Nephron (organoid): Measurements from ENCODE around the gene PTPRN2.
"Not testable (repeated sequence)": the region's sequence is repeated elsewhere in the genome, so short reads cannot be mapped to it uniquely, and the experiment has no call there.

Source experiments
- H3K27ac Mint-ChIP-seq, 3 experiments: 2 replicates each; pipeline ENCODE4 v1.8.0; 2020; ENCODE audit warnings: mixed read lengths in 3 of 3, mild to moderate bottlenecking in 2 of 3, moderate library complexity in 1 of 3
- H3K27me3 Mint-ChIP-seq: 2 replicates; pipeline ENCODE4 v1.8.0; 2021; ENCODE audit warnings: low read depth, mild to moderate bottlenecking, moderate library complexity, mixed read lengths
- H3K36me3 Mint-ChIP-seq: 2 replicates; pipeline ENCODE4 v1.8.0; 2020; ENCODE audit warnings: low read depth, mixed read lengths
- H3K4me1 Mint-ChIP-seq: 2 replicates; pipeline ENCODE4 v1.8.0; 2020; ENCODE audit warnings: mixed read lengths
- H3K4me3 Mint-ChIP-seq, 3 experiments: 2 replicates each; pipeline ENCODE4 v1.8.0; 2020; ENCODE audit warnings: mild to moderate bottlenecking in 3 of 3, mixed read lengths in 3 of 3, moderate library complexity in 2 of 3
- H3K9me3 Mint-ChIP-seq: 2 replicates; pipeline ENCODE4 v1.8.0; 2020; ENCODE audit warnings: mixed read lengths
- TF ChIP-seq, protein P1 (sequence below), 3 experiments: fragments of 200-600 bp; sonication (generic); IDR thresholded peaks; one replicate each; pipeline ENCODE4 v1.5.0; 2021; ENCODE audit warnings: antibody characterized with exemption in 3 of 3; ENCODE audit not compliant: unreplicated experiment in 3 of 3

PTPRN2 gene

GRCh38 chr7:157704365-157704764 is 883.3 kb downstream of the PTPRN2 start:
- no peak overlapping the region for H3K27ac Mint-ChIP-seq
- no peaks in the 10 kb centered on the region for H3K4me1 Mint-ChIP-seq
- TF ChIP-seq, protein P1, sequence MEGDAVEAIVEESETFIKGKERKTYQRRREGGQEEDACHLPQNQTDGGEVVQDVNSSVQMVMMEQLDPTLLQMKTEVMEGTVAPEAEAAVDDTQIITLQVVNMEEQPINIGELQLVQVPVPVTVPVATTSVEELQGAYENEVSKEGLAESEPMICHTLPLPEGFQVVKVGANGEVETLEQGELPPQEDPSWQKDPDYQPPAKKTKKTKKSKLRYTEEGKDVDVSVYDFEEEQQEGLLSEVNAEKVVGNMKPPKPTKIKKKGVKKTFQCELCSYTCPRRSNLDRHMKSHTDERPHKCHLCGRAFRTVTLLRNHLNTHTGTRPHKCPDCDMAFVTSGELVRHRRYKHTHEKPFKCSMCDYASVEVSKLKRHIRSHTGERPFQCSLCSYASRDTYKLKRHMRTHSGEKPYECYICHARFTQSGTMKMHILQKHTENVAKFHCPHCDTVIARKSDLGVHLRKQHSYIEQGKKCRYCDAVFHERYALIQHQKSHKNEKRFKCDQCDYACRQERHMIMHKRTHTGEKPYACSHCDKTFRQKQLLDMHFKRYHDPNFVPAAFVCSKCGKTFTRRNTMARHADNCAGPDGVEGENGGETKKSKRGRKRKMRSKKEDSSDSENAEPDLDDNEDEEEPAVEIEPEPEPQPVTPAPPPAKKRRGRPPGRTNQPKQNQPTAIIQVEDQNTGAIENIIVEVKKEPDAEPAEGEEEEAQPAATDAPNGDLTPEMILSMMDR (IDR thresholded peaks at IDR 0.05; ENCODE audit: unreplicated experiment in 3 of 3) = no peak
- H3K36me3 Mint-ChIP-seq = no peaks in the 10 kb centered on the region
- H3K27me3 Mint-ChIP-seq = peaks cover 90% of the 10 kb centered on the region
- H3K9me3 Mint-ChIP-seq = no peaks in the 10 kb centered on the region
- H3K4me3 Mint-ChIP-seq = no peak overlapping the region

DNA sequence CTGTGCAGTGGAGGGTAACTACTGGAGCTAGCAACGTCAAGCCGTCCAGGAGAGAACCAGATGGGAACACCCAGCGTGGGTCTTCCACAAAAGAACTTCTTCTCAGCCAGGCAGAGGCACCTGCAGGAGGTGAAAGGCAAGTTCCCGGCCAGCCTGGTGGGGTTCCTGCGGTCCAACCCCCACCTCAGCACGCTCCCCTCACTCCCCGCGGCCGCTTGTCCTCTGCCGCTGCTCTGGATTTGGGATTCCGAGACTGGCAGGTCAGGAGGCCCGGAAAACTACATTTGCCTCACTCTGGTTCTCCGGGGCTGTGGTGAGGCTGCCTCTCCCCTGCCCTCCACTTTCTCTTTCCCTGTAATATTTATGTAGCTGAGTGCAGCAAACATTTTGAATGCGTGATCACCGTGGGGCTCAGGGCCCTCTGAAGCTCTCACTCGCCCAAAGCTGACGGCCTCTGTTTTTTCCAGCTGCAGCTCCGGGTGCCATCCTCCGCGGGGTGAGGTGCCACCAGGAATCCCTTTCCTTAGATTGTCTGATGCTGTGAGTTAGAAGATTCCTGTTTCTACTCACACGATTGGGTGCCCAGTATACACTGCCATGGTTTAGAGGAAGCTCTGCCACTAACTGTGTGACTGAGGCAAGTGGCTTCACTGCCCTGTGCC is 884.0 kb downstream of the PTPRN2 start:
- H3K36me3 Mint-ChIP-seq = no peaks in the 10 kb centered on the region
- H3K4me3 Mint-ChIP-seq = no peak overlapping the region
- peaks cover 90% of the 10 kb centered on the region for H3K27me3 Mint-ChIP-seq
- H3K27ac Mint-ChIP-seq = no peak overlapping the region
- H3K9me3 Mint-ChIP-seq = no peaks in the 10 kb centered on the region
- H3K4me1 Mint-ChIP-seq = no peaks in the 10 kb centered on the region
- TF ChIP-seq, protein P1 (IDR thresholded peaks at IDR 0.05; ENCODE audit: unreplicated experiment in 3 of 3) = no peak

DNA sequence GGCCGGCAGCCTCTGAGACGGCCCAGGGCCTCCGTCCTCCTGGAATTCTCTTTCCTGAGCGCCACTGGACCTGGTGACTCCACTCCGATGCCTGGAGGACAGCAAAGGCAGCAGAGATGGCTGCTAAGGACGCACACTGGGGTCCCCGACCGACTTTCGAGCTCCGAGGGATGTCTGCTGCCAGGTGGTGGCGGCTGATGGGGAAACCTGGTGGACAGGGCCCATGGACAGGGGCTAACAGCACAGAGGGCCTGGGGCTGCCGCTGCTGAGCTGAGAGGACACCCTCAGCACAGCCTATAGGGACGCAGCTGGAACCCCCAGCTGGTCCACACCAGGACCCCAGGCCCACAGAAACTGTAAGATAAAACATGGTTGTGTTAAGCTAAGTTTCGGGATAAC is 884.5 kb downstream of the PTPRN2 start:
- H3K27ac Mint-ChIP-seq = no peak overlapping the region
- peaks cover 85% of the 10 kb centered on the region for H3K27me3 Mint-ChIP-seq
- TF ChIP-seq, protein P1 (IDR thresholded peaks at IDR 0.05; ENCODE audit: unreplicated experiment in 3 of 3) = no peak
- no peaks in the 10 kb centered on the region for H3K9me3 Mint-ChIP-seq
- no peaks in the 10 kb centered on the region for H3K4me1 Mint-ChIP-seq
- H3K4me3 Mint-ChIP-seq = no peak overlapping the region
- no peaks in the 10 kb centered on the region for H3K36me3 Mint-ChIP-seq

DNA sequence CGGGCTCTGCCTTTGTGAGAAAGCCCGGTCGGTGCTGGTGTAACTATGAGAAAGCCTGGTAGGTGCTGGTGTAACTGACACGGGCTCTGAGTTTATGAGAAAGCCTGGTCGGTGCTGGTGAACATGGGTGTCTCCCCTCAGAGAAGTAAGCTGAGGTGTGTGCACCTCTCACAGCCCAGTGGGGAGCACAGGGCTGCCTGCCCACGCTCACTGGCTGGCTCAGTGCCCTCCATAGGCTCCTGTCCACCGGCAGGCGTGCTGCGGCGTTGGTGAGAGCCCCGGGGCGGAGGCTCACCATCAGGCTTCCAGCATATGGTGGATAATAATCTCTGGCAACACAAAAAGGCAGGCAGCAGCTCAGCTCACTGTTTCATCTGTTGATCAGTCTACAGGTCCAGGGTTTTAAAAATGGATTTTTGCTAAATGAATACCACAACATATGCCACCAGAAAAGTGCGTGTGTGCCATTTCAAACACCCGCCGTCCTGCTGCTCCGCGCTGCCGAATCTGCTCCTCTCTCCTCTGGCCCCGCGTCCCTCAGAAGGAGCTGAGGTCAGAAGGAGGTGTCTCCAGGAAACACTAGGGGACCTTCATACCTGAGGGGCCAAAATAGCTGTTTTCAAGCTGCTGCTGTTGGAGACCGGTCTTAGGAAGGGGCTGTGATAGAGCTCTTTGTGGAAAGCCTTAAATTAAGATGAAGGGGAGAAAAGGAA is 885.2 kb downstream of the PTPRN2 start:
- Mint-ChIP-seq H3K4me3 (no peak overlapping the region), H3K27ac (no peak overlapping the region)

GRCh38 chr7:157701395-157702180 is 886.0 kb downstream of the PTPRN2 start:
- H3K27ac Mint-ChIP-seq, H3K4me1 Mint-ChIP-seq, H3K36me3 Mint-ChIP-seq, H3K9me3 Mint-ChIP-seq, H3K4me3 Mint-ChIP-seq: not testable (repeated sequence)
- H3K27me3 Mint-ChIP-seq = peaks cover 72% of the 10 kb centered on the region

More for the DNA sequence above, 885.2 kb downstream of the PTPRN2 start:
- Mint-ChIP-seq H3K27me3 (peaks cover 78% of the 10 kb centered on the region), H3K36me3 (no peaks in the 10 kb centered on the region), H3K9me3 (no peaks in the 10 kb centered on the region), H3K4me1 (no peaks in the 10 kb centered on the region)
- TF ChIP-seq, protein P1 (IDR thresholded peaks at IDR 0.05; ENCODE audit: unreplicated experiment in 3 of 3) = no peak

GRCh38 chr7:157700231-157701005 is 887.2 kb downstream of the PTPRN2 start:
- Mint-ChIP-seq H3K27me3 (peaks cover 65% of the 10 kb centered on the region), H3K4me3 (no peak overlapping the region), H3K9me3 (peaks cover 2% of the 10 kb centered on the region), H3K27ac (no peak overlapping the region), H3K36me3 (no peaks in the 10 kb centered on the region), H3K4me1 (no peaks in the 10 kb centered on the region)
- TF ChIP-seq, protein P1 (IDR thresholded peaks at IDR 0.05; ENCODE audit: unreplicated experiment in 3 of 3) = no peak
